Pancreas (tissue), 10 donors: ENCODE results near the gene FGF12. TPM values are rescaled to one million over a fixed set of nuclear protein-coding genes. Genes with fewer than 3 reads are reported as not detected.
A peak's percentile ranks its signal among the peaks of the same experiment; 100 is the strongest.

Experiments used
- ATAC-seq, 4 donors: fragments of 200-7000 bp; cut with Tn5 transposase; one replicate each; pipeline versions ENCODE4 v1.8.0 to v1.9.1; 2020; ENCODE audit warnings: mild to moderate bottlenecking in 4 of 4, moderate library complexity in 4 of 4
- DNase-seq, 6 donors: peaks; one replicate each; pipeline ENCODE4 v3.0.0-alpha.2; 2020
- FAIRE-seq: peaks from 2 replicates; lab custom pipeline; 2012; peaks lifted over from hg19 to GRCh38; lab: Jason Lieb, UNC
- H3K27ac ChIP-seq, 4 donors: fragments of 200-600 bp; sonication (generic); 1 replicate in 3 of 4; 2 replicates in 1 of 4; pipeline versions ENCODE4 v1.5.0 to v1.8.0; 2020
- H3K27me3 ChIP-seq, 4 donors: fragments of 200-600 bp; one replicate each; pipeline ENCODE4 v1.8.0; 2021
- H3K36me3 ChIP-seq, 3 donors: fragments of 200-600 bp; sonication (generic) in 1 of 3; one replicate each; pipeline versions ENCODE4 v1.5.0 to v1.8.0; 2020 to 2021
- H3K4me1 ChIP-seq, 3 donors: fragments of 200-600 bp; one replicate each; pipeline ENCODE4 v1.8.0; 2021
- H3K4me3 ChIP-seq, 4 donors: fragments of 200-600 bp; sonication (generic) in 2 of 4; one replicate each; pipeline versions ENCODE4 v1.5.0 to v1.8.0; 2020 to 2021
- H3K9me3 ChIP-seq, 4 donors: fragments of 200-600 bp; one replicate each; pipeline ENCODE4 v1.8.0; 2021
- WGBS, 2 donors: extraction: QIAGEN DNeasy Blood & Tissue Kit; methylation state at CpG; one replicate each; pipeline ENCODE4 v1.1.7; 2013; 5-methylcytosine and 5-hydroxymethylcytosine counted together
- intact Hi-C, 3 donors: fragments of 100-400 bp; cut with DNase I; formaldehyde crosslinking; loops; one replicate each; pipeline versions ENCODE4 v1.11.1 to v1.14.2; 2022
- polyA plus RNA-seq, 2 donors: library from polyadenylated mRNA; stranded (reverse); fragments of 200-250 nt; gene quantifications; one replicate each; pipeline ENCODE4 v1.2.3, GENCODE V29; 2013
- total RNA-seq, 6 donors: library from RNA; stranded (reverse); fragmentation: NEBNext Ultra II Directional in 4 of 6; extraction: Animal tissue kit (Norgen Biotek cat#: 25700) in 4 of 6; gene quantifications; one replicate each; pipeline versions ENCODE4 v1.2.1 to v1.2.4, GENCODE V29; 2021 to 2023
- TF ChIP-seq, protein P1 (sequence below), 4 donors: fragments of 200-600 bp; sonication (generic) in 3 of 4; IDR thresholded peaks; one replicate each; pipeline versions ENCODE4 v1.5.0 to v1.8.0; 2021; ENCODE audit warnings: antibody characterized with exemption in 4 of 4
- donor health status: healthy with polysubstance abuse.
- donor health status: DM: no; HTN: no; CAD: no; lungs with moderate emphysema.
- donor health status: DM: no; HTN: no; CAD: no.
- donor health status: control.
- donor health status: control.
- donor health status: Bipolar disorder and iron deficiency.
- donor health status: DM: yes; HTN: yes; CAD: no.
- donor health status: DM: no; HTN: no; CAD: no.
- donor health status: DM: no; HTN: no; CAD: no.
- donor health status: DM: yes; HTN: yes; CAD: no.

Gene FGF12
- total and polyA plus RNA-seq, 8 donors, result 3.6 to 8.6 (median 6.4) TPM

DNA sequence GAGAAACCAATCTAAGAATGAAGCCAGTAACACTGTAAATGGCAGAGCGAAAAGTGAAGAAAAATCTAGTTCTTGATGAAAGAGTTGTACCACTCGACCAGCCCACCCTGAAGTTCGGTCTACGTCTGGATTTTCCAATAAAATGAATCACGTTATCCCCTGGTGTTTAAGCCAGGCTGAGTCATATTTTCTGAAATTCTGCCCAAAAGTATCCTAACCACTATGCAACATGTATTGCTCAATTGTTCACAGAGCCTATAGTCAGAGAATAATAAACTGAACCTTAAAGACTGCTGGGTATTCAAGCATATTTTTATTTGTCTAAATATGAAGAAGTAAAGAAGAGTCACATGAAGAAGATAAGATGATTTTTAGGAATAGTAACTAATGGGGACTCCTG, 245.7 kb downstream of the FGF12 start:
- Histone ChIP-seq H3K4me3 (no peak overlapping the region), H3K27ac (no peak overlapping the region), H3K27me3 (no peaks in the 10 kb centered on the region), H3K4me1 (no peaks in the 10 kb centered on the region), H3K36me3 (no peaks in the 10 kb centered on the region), H3K9me3 (no peaks in the 10 kb centered on the region)
- FAIRE-seq (no peak), DNase-seq (no peak), ATAC-seq (peak in 1 of 4 donors; percentile 43)
- TF ChIP-seq, protein P1, sequence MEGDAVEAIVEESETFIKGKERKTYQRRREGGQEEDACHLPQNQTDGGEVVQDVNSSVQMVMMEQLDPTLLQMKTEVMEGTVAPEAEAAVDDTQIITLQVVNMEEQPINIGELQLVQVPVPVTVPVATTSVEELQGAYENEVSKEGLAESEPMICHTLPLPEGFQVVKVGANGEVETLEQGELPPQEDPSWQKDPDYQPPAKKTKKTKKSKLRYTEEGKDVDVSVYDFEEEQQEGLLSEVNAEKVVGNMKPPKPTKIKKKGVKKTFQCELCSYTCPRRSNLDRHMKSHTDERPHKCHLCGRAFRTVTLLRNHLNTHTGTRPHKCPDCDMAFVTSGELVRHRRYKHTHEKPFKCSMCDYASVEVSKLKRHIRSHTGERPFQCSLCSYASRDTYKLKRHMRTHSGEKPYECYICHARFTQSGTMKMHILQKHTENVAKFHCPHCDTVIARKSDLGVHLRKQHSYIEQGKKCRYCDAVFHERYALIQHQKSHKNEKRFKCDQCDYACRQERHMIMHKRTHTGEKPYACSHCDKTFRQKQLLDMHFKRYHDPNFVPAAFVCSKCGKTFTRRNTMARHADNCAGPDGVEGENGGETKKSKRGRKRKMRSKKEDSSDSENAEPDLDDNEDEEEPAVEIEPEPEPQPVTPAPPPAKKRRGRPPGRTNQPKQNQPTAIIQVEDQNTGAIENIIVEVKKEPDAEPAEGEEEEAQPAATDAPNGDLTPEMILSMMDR (IDR thresholded peaks at IDR 0.05), result no peak
- intact Hi-C loops, result no loop called here
- WGBS, 2 donors, result 84 to 91% methylated on average over 5 of the region's 5 CpGs

DNA sequence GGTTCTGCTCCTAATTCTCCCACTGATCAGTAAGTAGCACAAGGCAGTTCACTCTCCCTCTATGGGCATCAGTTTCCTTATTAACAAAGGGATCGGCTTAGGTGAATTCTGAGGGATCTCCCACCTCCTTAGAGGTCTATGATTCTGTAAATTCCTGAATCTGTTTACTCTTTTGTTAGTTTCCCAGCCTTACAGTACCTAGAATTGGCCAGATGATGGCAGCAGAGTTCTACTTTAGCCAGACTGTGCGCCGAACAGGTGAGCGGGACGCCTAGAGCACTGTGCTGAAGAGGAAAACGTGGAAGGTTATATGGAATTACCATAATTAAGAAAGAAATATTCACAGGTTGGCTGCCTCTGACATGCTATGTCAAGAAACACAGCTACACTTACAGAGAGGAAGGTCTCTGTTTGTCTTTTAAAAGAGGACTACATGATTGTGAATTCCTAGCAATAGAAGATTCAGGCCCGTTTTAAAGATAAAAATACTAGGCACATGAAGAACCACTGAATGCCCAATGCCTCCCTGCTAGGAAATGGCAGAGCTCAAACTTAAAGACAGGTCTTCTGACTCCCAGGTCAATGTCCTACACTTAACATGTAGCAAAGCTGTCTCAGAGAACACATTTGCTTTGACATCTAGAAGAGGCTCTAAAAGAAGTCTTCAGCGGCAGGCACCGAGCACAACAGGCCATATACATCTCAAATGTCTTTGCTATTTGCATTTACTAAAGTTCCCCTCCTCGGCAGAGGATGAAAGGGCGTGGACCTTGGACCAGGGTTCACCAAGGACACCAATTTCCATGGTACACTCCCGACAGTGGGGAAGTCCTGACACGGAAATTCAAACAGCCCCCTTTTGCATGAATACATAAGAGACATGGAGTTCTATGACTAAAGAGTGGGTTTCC, 259.9 kb downstream of the FGF12 start:
- H3K4me3 ChIP-seq, result no peak overlapping the region
- 31 to 34% methylated on average over 13 of the region's 13 CpGs for WGBS, 2 donors
- intact Hi-C loops, result loop anchor here in 1 of 3 donors (10.0 kb wide), 1 partner anchor 337 kb away; no protein-coding TSS in a partner anchor
- peak; percentile 85 to 100 (median 98) for ATAC-seq
- no peaks in the 10 kb centered on the region for H3K27me3 ChIP-seq
- DNase-seq, result peak in 5 of 6 donors; percentile 36 to 70 (median 52)
- no peak overlapping the region for H3K27ac ChIP-seq
- H3K36me3 ChIP-seq, result no peaks in the 10 kb centered on the region
- no peaks in the 10 kb centered on the region for H3K9me3 ChIP-seq
- H3K4me1 ChIP-seq, result no peaks in the 10 kb centered on the region
- no peak for FAIRE-seq
- TF ChIP-seq, protein P1 (IDR thresholded peaks at IDR 0.05), result peak; percentile 75 to 87 (median 86)

DNA sequence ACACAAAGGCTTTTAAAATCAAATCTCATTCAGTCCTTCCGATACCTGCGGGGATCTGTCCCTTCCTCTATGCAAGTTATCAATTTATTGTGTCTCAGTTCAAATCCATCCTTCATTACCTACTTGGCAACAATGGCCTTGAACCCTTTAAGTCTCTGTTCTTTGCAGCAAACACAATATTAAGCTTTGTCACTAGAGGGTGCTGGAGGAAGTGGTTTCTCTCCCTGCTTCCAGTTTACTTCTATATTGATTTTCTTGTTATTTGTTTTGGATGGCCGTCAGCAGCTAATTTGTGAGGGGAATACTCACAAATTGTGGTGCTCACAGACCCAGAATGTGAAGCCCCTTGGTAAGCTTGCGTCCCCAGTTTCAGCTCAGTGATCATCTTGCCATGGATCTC, 278.3 kb downstream of the FGF12 start:
- TF ChIP-seq, protein P1 (IDR thresholded peaks at IDR 0.05), result peak in 2 of 4 donors; percentile 22 to 25
- no peaks in the 10 kb centered on the region for H3K4me1 ChIP-seq
- no peaks in the 10 kb centered on the region for H3K27me3 ChIP-seq
- H3K36me3 ChIP-seq, result no peaks in the 10 kb centered on the region
- no peaks in the 10 kb centered on the region for H3K9me3 ChIP-seq
- ATAC-seq (peak in 3 of 4 donors; percentile 60 to 79 (median 75)), DNase-seq (no peak), FAIRE-seq (no peak)
- no peak overlapping the region for H3K4me3 ChIP-seq
- no peak overlapping the region for H3K27ac ChIP-seq
- 19 to 30% methylated on average over 4 of the region's 4 CpGs for WGBS, 2 donors
- intact Hi-C loops, result no loop called here

DNA sequence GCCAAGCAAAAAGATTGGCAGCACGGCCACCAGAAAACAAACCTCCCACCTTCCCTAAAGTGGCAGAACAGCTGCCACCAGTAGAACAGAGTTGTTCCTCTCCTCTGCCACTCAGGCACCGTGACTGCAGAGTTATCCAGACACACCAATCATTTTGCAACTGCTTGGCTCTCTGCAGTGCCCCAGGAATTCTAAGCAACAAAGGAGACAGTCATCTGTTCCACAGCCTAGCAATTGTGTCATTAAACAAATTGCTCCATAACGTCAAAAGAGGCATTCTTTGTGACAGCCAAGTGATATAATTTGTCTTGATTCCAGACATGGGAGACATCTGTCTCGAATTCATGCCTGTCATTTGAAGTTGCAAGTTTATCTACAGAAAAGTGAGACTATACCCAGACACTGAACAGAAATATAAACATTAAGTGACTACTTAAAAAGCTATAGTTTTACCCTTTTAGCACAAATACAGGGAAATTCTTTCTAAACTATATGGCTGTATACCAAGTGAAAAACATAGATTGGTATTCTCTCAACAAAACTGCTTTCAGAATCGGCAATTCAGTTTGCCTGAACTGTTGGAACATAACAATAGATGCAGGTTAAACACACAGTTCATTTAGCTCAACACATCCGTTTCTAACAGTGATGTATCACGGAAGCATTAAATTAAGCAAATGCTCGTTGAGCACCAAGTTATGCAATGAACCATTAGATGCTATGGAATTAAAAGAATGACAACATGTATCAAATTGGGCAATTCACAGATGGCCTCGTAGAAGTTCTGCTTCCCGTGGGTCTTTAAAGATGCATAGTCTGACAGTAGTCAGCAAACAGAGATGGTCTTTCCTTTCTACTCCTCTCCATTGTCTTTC, 281.3 kb downstream of the FGF12 start:
- TF ChIP-seq, protein P1 (IDR thresholded peaks at IDR 0.05), result no peak
- H3K9me3 ChIP-seq, result no peaks in the 10 kb centered on the region
- FAIRE-seq (no peak), DNase-seq (no peak), ATAC-seq (peak in 3 of 4 donors; percentile 42 to 60 (median 59))
- no peaks in the 10 kb centered on the region for H3K4me1 ChIP-seq
- 29 to 40% methylated on average over 10 of the region's 10 CpGs for WGBS, 2 donors
- no peak overlapping the region for H3K27ac ChIP-seq
- intact Hi-C loops, result no loop called here
- no peaks in the 10 kb centered on the region for H3K27me3 ChIP-seq
- no peaks in the 10 kb centered on the region for H3K36me3 ChIP-seq
- no peak overlapping the region for H3K4me3 ChIP-seq
